Measurements from ENCODE around the gene AFG1L. TPM values are rescaled to one million over a fixed set of nuclear protein-coding genes. Genes with fewer than 3 reads are reported as not detected.

Gene AFG1L
- total RNA-seq, 1 experiment from 2014 or later = 7.1 TPM

DNA sequence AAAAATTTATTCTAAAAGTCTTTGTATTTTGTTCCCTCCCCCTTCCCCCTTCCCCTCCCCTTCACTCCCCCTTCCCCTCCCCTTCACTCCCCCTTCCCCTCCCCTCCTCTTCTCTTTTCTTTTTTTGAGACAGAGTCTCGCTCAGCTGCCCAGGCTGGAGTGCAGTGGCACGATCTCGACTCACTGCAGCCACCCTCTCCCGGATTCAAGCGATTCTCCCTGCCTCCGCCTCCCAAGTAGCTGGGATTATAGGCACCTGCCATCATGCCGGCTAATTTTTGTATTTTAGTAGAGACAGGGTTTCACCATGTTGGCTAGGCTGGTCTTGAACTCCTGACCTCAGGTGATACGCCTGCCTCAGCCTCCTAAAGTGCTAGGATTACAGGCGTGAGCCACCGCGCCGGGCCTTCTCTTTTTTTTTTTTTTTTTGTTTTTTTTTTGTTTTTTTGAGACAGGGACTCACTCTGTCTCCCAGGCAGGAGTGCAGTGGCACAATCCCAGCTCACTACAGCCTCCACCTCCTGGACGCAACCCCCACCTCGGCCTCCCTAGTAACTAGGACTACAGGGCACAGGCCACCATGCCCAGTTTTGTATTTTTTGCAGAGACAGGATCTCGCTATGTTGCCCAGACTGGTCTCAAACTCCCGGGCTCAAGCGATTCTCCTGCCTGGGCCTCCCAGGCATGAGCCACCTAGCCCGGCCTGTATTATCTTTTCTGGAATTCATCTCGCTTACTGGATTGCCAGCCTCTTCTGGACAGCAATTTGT is 1.1 kb upstream of the AFG1L start:
- no TSS peak for BruUV-seq (replicated peaks)
- CTCF ChIA-PET = no interaction called here
- intact Hi-C loops (cut with micrococcal nuclease; ENCODE audit: unreplicated experiment) = no loop called here
- Mint-ChIP-seq H3K27ac (ENCODE audit: unreplicated experiment) (no peak overlapping the region), H3K4me1 (ENCODE audit: low read depth, unreplicated experiment) (peaks cover 4% of the 10 kb centered on the region), H3K4me3 (ENCODE audit: low read depth, unreplicated experiment) (peak overlapping the region; percentile 94), H3K9me3 (ENCODE audit: low read depth, unreplicated experiment) (no peaks in the 10 kb centered on the region), H3K36me3 (ENCODE audit: insufficient read depth, unreplicated experiment) (peaks cover 18% of the 10 kb centered on the region), H3K27me3 (ENCODE audit: unreplicated experiment) (no peaks in the 10 kb centered on the region)
- no peak for TF ChIP-seq CTCF (IDR thresholded peaks at IDR 0.05; ENCODE audit: unreplicated experiment)
- no peak for DNase-seq

GRCh38 chr6:108294297-108294726 is 542 bp upstream of the AFG1L start:
- TF ChIP-seq CTCF (IDR thresholded peaks at IDR 0.05; ENCODE audit: unreplicated experiment) = no peak
- Mint-ChIP-seq H3K4me3 (ENCODE audit: low read depth, unreplicated experiment) (peak overlapping the region; percentile 94), H3K27ac (ENCODE audit: unreplicated experiment) (peak overlapping the region; percentile 96), H3K27me3 (ENCODE audit: unreplicated experiment) (no peaks in the 10 kb centered on the region), H3K36me3 (ENCODE audit: insufficient read depth, unreplicated experiment) (peaks cover 18% of the 10 kb centered on the region), H3K4me1 (ENCODE audit: low read depth, unreplicated experiment) (no peaks in the 10 kb centered on the region), H3K9me3 (ENCODE audit: low read depth, unreplicated experiment) (no peaks in the 10 kb centered on the region)
- no TSS peak for BruUV-seq (replicated peaks)
- intact Hi-C loops (cut with micrococcal nuclease; ENCODE audit: unreplicated experiment) = no loop called here
- DNase-seq = no peak
- CTCF ChIA-PET = interaction anchor here (0.9 kb wide), 1 partner anchor 9 kb away, joined by 3 read pairs; no protein-coding TSS in a partner anchor

DNA sequence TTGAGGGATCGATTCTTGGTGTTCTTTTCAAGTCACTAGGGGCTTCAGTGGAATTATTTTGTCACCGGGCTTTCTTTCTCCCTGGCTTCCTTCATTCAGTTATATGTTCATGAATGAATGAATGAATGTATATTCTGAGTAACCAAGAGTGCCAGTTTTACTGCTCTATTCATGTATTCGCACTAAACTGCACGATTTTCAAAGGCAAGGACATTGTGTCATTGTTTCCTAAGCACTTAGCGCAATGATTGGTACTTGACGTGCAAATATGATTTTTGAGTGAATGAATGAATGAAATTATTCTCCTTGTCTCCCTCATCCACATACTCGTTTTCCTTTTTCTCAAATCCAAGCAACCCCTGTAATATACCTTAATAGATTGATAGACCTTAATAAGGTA is 822 bp downstream of the AFG1L start:
- Mint-ChIP-seq H3K4me3 (ENCODE audit: low read depth, unreplicated experiment) (peak overlapping the region; percentile 94), H3K27ac (ENCODE audit: unreplicated experiment) (peak overlapping the region; percentile 96), H3K9me3 (ENCODE audit: low read depth, unreplicated experiment) (no peaks in the 10 kb centered on the region), H3K4me1 (ENCODE audit: low read depth, unreplicated experiment) (no peaks in the 10 kb centered on the region), H3K27me3 (ENCODE audit: unreplicated experiment) (no peaks in the 10 kb centered on the region), H3K36me3 (ENCODE audit: insufficient read depth, unreplicated experiment) (peaks cover 18% of the 10 kb centered on the region)
- DNase-seq = no peak
- TF ChIP-seq CTCF (IDR thresholded peaks at IDR 0.05; ENCODE audit: unreplicated experiment) = no peak
- BruUV-seq (replicated peaks) = no TSS peak
- intact Hi-C loops (cut with micrococcal nuclease; ENCODE audit: unreplicated experiment) = no loop called here
- CTCF ChIA-PET = interaction anchor here (1.4 kb wide), 1 partner anchor 35 kb away, joined by 4 read pairs; the partner anchor contains the start of gene SNX3

GRCh38 chr6:108302386-108302785 is 7.5 kb downstream of the AFG1L start:
- Mint-ChIP-seq H3K9me3 (ENCODE audit: low read depth, unreplicated experiment) (no peaks in the 10 kb centered on the region), H3K4me3 (ENCODE audit: low read depth, unreplicated experiment) (no peak overlapping the region), H3K27me3 (ENCODE audit: unreplicated experiment) (no peaks in the 10 kb centered on the region), H3K36me3 (ENCODE audit: insufficient read depth, unreplicated experiment) (no peaks in the 10 kb centered on the region), H3K27ac (ENCODE audit: unreplicated experiment) (no peak overlapping the region), H3K4me1 (ENCODE audit: low read depth, unreplicated experiment) (no peaks in the 10 kb centered on the region)
- TF ChIP-seq CTCF (IDR thresholded peaks at IDR 0.05; ENCODE audit: unreplicated experiment) = no peak
- intact Hi-C loops (cut with micrococcal nuclease; ENCODE audit: unreplicated experiment) = no loop called here
- BruUV-seq (replicated peaks) = no TSS peak
- no peak for DNase-seq
- CTCF ChIA-PET = no interaction called here

Measured in Calu3 (cell line).